Heart right ventricle (tissue), 16 donors: ENCODE measurements around the gene EVA1B. TPM values are rescaled to one million over a fixed set of nuclear protein-coding genes. Genes with fewer than 3 reads are reported as not detected.
A peak's percentile ranks its signal among the peaks of the same experiment; 100 is the strongest.

Experiments used
- ATAC-seq, 8 donors: fragments of 200-7000 bp; cut with Tn5 transposase; one replicate each; pipeline ENCODE4 v1.9.1; 2020; ENCODE audit warnings: mild to moderate bottlenecking in 8 of 8, moderate library complexity in 8 of 8, moderate number of reproducible peaks in 1 of 8
- DNase-seq, 2 donors: peaks; one replicate each; pipeline ENCODE4 v3.0.0-alpha.2; 2020
- H3K27ac ChIP-seq, 10 donors: fragments of 200-600 bp; sonication (generic) in 2 of 10; one replicate each; pipeline versions ENCODE4 v1.5.0 to v1.8.0; 2020 to 2022; ENCODE audit warnings: mild to moderate bottlenecking in 3 of 10
- H3K27me3 ChIP-seq, 7 donors: fragments of 200-600 bp; one replicate each; pipeline ENCODE4 v1.8.0; 2021 to 2022; ENCODE audit warnings: mild to moderate bottlenecking in 2 of 7
- H3K36me3 ChIP-seq, 9 donors: fragments of 200-600 bp; sonication (generic) in 1 of 9; one replicate each; pipeline versions ENCODE4 v1.5.0 to v1.8.0; 2020 to 2022; ENCODE audit warnings: mild to moderate bottlenecking in 2 of 9
- H3K4me1 ChIP-seq, 9 donors: fragments of 200-600 bp; sonication (generic) in 1 of 9; one replicate each; pipeline versions ENCODE4 v1.5.0 to v1.8.0; 2020 to 2022; ENCODE audit warnings: mild to moderate bottlenecking in 4 of 9
- H3K4me3 ChIP-seq, 10 donors: fragments of 200-600 bp; sonication (generic) in 2 of 10; one replicate each; pipeline versions ENCODE4 v1.5.0 to v1.8.0; 2020 to 2022; ENCODE audit warnings: mild to moderate bottlenecking in 7 of 10, moderate library complexity in 2 of 10
- H3K9me3 ChIP-seq, 11 donors: fragments of 200-600 bp in 10 of 11; sonication (generic) in 2 of 11; one replicate each; pipeline versions ENCODE4 v1.5.0 to v1.8.0; 2013 to 2022; ENCODE audit warnings: mild to moderate bottlenecking in 2 of 11, control low read depth in 1 of 11, moderate library complexity in 1 of 11
- CTCF ChIP-seq, 9 donors: fragments of 200-600 bp; sonication (generic) in 2 of 9; IDR thresholded peaks; one replicate each; pipeline versions ENCODE4 v1.5.0 to v1.8.0; 2021 to 2022; ENCODE audit warnings: antibody characterized with exemption in 9 of 9, mild to moderate bottlenecking in 5 of 9, moderate library complexity in 1 of 9
- WGBS, 2 donors: extraction: QIAGEN DNeasy Blood & Tissue Kit; methylation state at CpG; one replicate each; pipeline ENCODE4 v1.1.7; 2013; ENCODE audit warnings: inconsistent platforms in 1 of 2; 5-methylcytosine and 5-hydroxymethylcytosine counted together
- intact Hi-C, 10 donors: fragments of 100-400 bp; cut with DNase I; formaldehyde crosslinking; loops; one replicate each; pipeline versions ENCODE4 v1.11.1 to v1.14.2; 2022
- polyA plus RNA-seq, 2 donors: library from polyadenylated mRNA; stranded (reverse); fragments of 200-250 nt; gene quantifications; one replicate each; pipeline ENCODE4 v1.2.3, GENCODE V29; 2013
- total RNA-seq, 10 donors: library from RNA; stranded (reverse); fragmentation: NEBNext Ultra II Directional in 3 of 10; extraction: Animal tissue kit (Norgen Biotek cat#: 25700) in 3 of 10; gene quantifications; one replicate each; pipeline versions ENCODE4 v1.2.1 to v1.2.4, GENCODE V29; 2021 to 2023
- donor health status: Arrhythmogenic right ventricular cardiomyopathy.
- donor health status: ischemic (EF 13 %, LVEDD 7.1; RV severe dilation, severe dysfunction).
- donor health status: healthy with polysubstance abuse.
- donor health status: DM: no; HTN: yes; CAD: no.
- donor health status: DM: no; HTN: no; CAD: no.
- donor health status: ischemic (EF 25% LVEDD 6.9; RV normal size, moderate dysfunction).
- donor health status: ischemic (EF 25% LVEDD 5.7; RV mildly dilated, moderate dysfunction).
- donor health status: healthy.
- donor health status: DM: yes; HTN: yes; CAD: no.
- donor health status: Ischemic cardiomyopathy.
- donor health status: ischemic (EF 35%, LVEDD 5.7; RV mildly dilated, moderate dysfunction).
- donor health status: nonischemic (EF 11% LVEDD 7.7; RV severe dilation, severe dysfunction).
- donor health status: DM: yes; HTN: yes; CAD: no.
- donor health status: PGD.
- donor health status: ischemic (EF 29% LVEDD 5.4; RV normal size, mild dysfunction).
- donor health status: nonischemic (EF 23%, LVEDD 6.1; RV moderate dilation, normal function).

The EVA1B gene
- total and polyA plus RNA-seq, 12 donors, result 4.6 to 38.9 (median 7.2) TPM

- H3K27me3 ChIP-seq, result no peaks in the 10 kb centered on the region
- ATAC-seq (no peak), DNase-seq (no peak)
- no peak for TF ChIP-seq CTCF (IDR thresholded peaks at IDR 0.05)
- no peak overlapping the region for H3K27ac ChIP-seq
- H3K9me3 ChIP-seq, result no peaks in the 10 kb centered on the region
- H3K4me1 ChIP-seq, result peaks cover 0 to 27% (median 15%) of the 10 kb centered on the region in 9 donors
- peaks cover 0 to 98% (median 55%) of the 10 kb centered on the region in 9 donors for H3K36me3 ChIP-seq
- H3K4me3 ChIP-seq, result no peak overlapping the region
- 64 to 88% methylated on average over 2 of the region's 2 CpGs for WGBS, 2 donors
- intact Hi-C loops, result loop anchor here in 2 of 10 donors (10.0 kb wide), 2 partner anchors 151 to 201 kb away; partner anchors contain the start of gene TRAPPC3 (in 1 of the 2)
Measured at GRCh38 chr1:36295390-36295789, 28.1 kb downstream of the EVA1B start.

- Histone ChIP-seq H3K36me3 (peaks cover 0 to 100% (median 49%) of the 10 kb centered on the region in 9 donors), H3K27me3 (no peaks in the 10 kb centered on the region), H3K4me3 (no peak overlapping the region), H3K4me1 (peaks cover 3 to 73% (median 50%) of the 10 kb centered on the region in 9 donors), H3K27ac (peak overlapping the region in 3 of 10 donors; percentile 17 to 61 (median 49)), H3K9me3 (no peaks in the 10 kb centered on the region)
- intact Hi-C loops, result loop anchor here (2.0 to 10.0 kb wide), 12 partner anchors 63 to 193 kb away; partner anchors contain the start of genes THRAP3 (in 7 of the 10) and TRAPPC3 (in 2 of the 10)
- ATAC-seq, result peak in 1 of 8 donors; percentile 24
- TF ChIP-seq CTCF (IDR thresholded peaks at IDR 0.05), result no peak
- WGBS, 2 donors, result 70 to 78% methylated on average over 5 of the region's 5 CpGs
- no peak for DNase-seq
Measured at GRCh38 chr1:36287595-36287994, 35.9 kb downstream of the EVA1B start.

DNA sequence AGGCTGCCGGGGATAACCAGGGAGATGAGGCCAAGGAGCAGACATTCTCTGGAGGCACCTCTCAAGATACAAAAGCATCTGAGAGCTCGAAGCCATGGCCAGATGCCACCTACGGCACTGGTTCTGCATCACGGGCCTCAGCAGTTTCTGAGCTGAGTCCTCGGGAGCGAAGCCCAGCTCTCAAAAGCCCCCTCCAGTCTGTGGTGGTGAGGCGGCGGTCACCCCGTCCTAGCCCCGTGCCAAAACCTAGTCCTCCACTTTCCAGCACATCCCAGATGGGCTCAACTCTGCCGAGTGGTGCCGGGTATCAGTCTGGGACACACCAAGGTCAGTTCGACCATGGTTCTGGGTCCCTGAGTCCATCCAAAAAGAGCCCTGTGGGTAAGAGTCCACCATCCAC lies 36.6 kb downstream of the EVA1B start:
- Histone ChIP-seq H3K27ac (peak overlapping the region in 3 of 10 donors; percentile 17 to 61 (median 49)), H3K4me1 (peaks cover 3 to 77% (median 53%) of the 10 kb centered on the region in 9 donors), H3K27me3 (no peaks in the 10 kb centered on the region), H3K9me3 (no peaks in the 10 kb centered on the region), H3K4me3 (no peak overlapping the region), H3K36me3 (peaks cover 0 to 100% (median 41%) of the 10 kb centered on the region in 9 donors)
- intact Hi-C loops, result loop anchor here (2.0 to 10.0 kb wide), 12 partner anchors 62 to 192 kb away; partner anchors contain the start of genes THRAP3 (in 7 of the 10) and TRAPPC3 (in 2 of the 10)
- ATAC-seq (peak in 1 of 8 donors; percentile 31), DNase-seq (no peak)
- WGBS, 2 donors, result 86% methylated on average over 13 of the region's 13 CpGs
- no peak for TF ChIP-seq CTCF (IDR thresholded peaks at IDR 0.05)

DNA sequence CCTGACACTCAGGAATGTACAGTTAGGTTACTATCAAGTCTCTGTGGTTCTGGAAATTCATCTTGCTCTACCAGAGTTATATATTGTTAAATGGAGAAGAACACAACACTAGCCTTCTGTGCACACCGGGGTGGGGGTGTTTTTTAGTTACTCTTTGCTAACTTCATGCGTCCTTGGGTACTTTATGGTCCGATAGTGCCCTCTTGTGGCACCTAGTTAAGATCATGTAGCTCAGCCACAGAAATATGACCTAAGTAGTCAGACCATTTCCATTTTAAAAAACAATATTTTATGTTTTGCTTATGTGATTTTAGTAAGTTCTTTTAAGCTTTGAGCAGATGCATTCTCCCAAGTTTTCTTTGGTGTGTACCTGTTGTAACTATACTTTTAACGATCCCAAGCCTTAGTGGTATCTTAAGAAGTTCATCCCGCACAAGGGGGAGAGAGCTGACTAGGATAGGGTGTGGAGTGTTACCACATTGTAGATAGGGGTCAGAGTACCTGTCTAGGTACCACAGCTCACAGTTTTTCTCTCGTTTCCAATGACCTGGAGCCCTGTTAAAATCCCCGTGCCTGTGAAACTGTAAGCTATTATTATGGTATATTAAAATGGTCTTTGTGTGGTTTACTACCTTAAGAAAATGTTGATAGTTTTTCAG lies 37.9 kb downstream of the EVA1B start:
- Histone ChIP-seq H3K36me3 (peaks cover 0 to 93% (median 31%) of the 10 kb centered on the region in 9 donors), H3K9me3 (no peaks in the 10 kb centered on the region), H3K27ac (peak overlapping the region in 8 of 10 donors; percentile 8 to 82 (median 68)), H3K4me3 (no peak overlapping the region), H3K4me1 (peaks cover 3 to 85% (median 54%) of the 10 kb centered on the region in 9 donors), H3K27me3 (no peaks in the 10 kb centered on the region)
- DNase-seq (peak in 1 of 2 donors; percentile 83), ATAC-seq (peak; percentile 63 to 87 (median 84))
- WGBS, 2 donors, result 39 to 43% methylated on average over 7 of the region's 7 CpGs
- intact Hi-C loops, result loop anchor here (1.0 to 10.0 kb wide), 15 partner anchors 61 to 191 kb away; partner anchors contain the start of genes THRAP3 (in 8 of the 10) and TRAPPC3 (in 5 of the 10)
- TF ChIP-seq CTCF (IDR thresholded peaks at IDR 0.05), result peak; percentile 55 to 89 (median 78)
